HG03095 (cell line): ENCODE data around the gene MINAR2.

Experiments
- ATAC-seq: cut with Tn5 transposase; IDR thresholded peaks from one replicate; pipeline ENCODE4 v1.9.1; 2021; ENCODE audit warnings: moderate library complexity; ENCODE audit not compliant: unreplicated experiment

MINAR2 gene

GRCh38 chr5:129771058-129771838 is 23.4 kb downstream of the MINAR2 start:
- ATAC-seq = peak; percentile 52

DNA sequence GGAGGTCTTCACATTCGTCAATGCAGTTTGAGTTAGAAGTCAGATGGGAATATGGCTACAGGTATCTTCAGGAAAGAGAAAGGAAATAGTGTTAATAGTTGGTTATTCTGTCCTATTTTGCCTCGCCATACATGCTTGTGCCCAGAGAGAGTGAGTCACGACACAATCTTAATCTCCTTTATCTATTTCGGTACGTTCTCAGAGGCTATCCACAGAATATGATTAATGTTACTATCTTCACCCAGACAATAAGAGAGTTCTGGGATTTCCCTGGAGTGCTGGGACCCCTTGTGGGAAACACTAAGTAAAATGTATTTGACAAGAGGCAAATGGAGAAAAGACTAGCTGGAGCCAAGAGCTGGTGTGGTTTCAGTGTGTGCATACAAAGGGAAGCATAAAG is 25.5 kb downstream of the MINAR2 start:
- no peak for ATAC-seq

GRCh38 chr5:129781594-129781993 is 33.7 kb downstream of the MINAR2 start:
- no peak for ATAC-seq

GRCh38 chr5:129803403-129803802 is 55.5 kb downstream of the MINAR2 start:
- no peak for ATAC-seq

DNA sequence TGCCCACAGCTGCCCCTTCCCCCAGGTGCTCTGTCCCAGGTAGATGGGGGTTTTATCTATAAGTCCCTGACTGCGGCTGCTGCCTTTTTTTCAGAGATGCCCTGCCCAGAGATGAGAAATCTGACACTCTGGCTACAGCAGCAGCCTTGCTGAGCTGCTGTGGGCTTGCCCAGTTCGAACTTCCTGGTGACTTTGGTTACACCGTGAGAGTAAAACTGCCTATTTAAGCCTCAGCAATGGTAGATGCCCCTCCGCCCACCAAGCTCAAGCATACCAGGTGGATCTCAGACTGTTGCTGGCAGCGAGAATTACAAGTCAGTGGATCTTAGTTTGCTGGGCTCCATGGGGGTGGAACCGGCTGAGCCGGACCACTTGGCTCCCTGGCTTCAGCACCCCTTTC is 56.8 kb downstream of the MINAR2 start:
- ATAC-seq = no peak

DNA sequence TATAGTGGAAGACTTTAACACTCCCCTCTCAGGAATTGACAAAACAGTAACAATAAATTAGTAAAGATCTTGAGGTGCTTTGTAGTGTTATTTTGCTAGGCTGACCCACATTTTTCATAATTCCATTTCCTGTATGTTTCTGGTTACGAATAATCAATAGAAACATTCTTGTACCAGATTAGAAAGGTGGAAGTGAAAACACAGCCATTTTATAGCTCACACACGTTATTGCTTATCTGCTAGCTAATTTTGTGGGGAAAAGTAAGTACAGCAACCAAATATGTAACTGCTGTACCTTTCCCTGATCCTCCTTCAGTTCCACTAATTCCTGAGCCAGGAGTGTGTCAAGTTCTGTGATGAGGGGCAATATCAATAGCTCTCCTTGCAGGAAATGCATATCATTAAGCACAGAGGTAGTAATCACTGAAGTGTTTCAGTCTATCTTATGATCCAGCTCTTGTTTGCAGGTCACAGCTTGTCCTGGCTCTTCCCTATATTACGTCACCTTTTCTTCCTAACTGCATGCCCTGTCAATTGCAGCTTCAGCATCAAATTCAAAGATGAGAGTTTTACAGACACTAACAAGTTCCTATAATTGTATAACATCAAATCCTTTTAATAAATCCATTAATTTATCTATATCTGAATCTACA is 59.4 kb downstream of the MINAR2 start:
- ATAC-seq = no peak
